Neural cell (in vitro differentiated cells): ENCODE data around the gene LAMP1. TPM values are rescaled to one million over a fixed set of nuclear protein-coding genes. Genes with fewer than 3 reads are reported as not detected.

ENCODE experiments used
- H2AFZ ChIP-seq: fragments of 200-600, 300-800 bp; sonication (generic), shearing (Covaris generic); 2 replicates; pipeline ENCODE4 v1.6.0; 2014; ENCODE audit warnings: low read depth, mild to moderate bottlenecking, antibody characterized with exemption, low read length, moderate library complexity
- H3F3A ChIP-seq: fragments of 200-600 bp; shearing (Covaris generic); 2 replicates; pipeline ENCODE4 v1.6.1; 2016; ENCODE audit warnings: mild to moderate bottlenecking, moderate library complexity, mixed read lengths, antibody characterized with exemption, low read length; ENCODE audit not compliant: insufficient read depth, poor library complexity, severe bottlenecking
- H3K27ac ChIP-seq: fragments of 200-600, 300-800 bp; sonication (generic), shearing (Covaris generic); 2 replicates; pipeline ENCODE4 v1.5.1; 2014; ENCODE audit warnings: mild to moderate bottlenecking, low read length, moderate library complexity
- H3K27me3 ChIP-seq: fragments of 300-800, 200-600 bp; sonication (generic), shearing (Covaris generic); 2 replicates; pipeline ENCODE4 v1.6.0; 2014; ENCODE audit warnings: mild to moderate bottlenecking, low read depth, low read length, moderate library complexity; ENCODE audit not compliant: insufficient read depth
- H3K36me3 ChIP-seq: fragments of 300-800, 200-600 bp; sonication (generic), shearing (Covaris generic); 2 replicates; pipeline ENCODE4 v1.5.1; 2014; ENCODE audit warnings: mild to moderate bottlenecking, antibody characterized with exemption, low read length, moderate library complexity; ENCODE audit not compliant: insufficient read depth
- H3K4me2 ChIP-seq: fragments of 300-800, 200-600 bp; sonication (generic), shearing (Covaris generic); 2 replicates; pipeline ENCODE4 v1.6.0; 2014; ENCODE audit warnings: mild to moderate bottlenecking, low read length
- H3K4me3 ChIP-seq: fragments of 300-800, 200-600 bp; sonication (generic), shearing (Covaris generic); 2 replicates; pipeline ENCODE4 v1.5.1; 2014; ENCODE audit warnings: mild to moderate bottlenecking, low read length, moderate library complexity
- H3K79me2 ChIP-seq: fragments of 200-600 bp; shearing (Covaris generic); replicated peaks from 2 replicates; pipeline ENCODE4 v1.6.0; 2014; ENCODE audit warnings: mild to moderate bottlenecking, low read length, moderate library complexity; ENCODE audit not compliant: insufficient read depth
- H3K9ac ChIP-seq: fragments of 300-800, 200-600 bp; sonication (generic), shearing (Covaris generic); 2 replicates; pipeline ENCODE4 v1.6.1; 2016; ENCODE audit warnings: mild to moderate bottlenecking, low read length, mixed read lengths
- H3K9me2 ChIP-seq: fragments of 200-600 bp; shearing (Covaris generic); 2 replicates; pipeline ENCODE4 v1.6.1; 2016; ENCODE audit warnings: mild to moderate bottlenecking, low read length, mixed read lengths; ENCODE audit not compliant: insufficient read depth
- H3K9me3 ChIP-seq: fragments of 200-600, 300-800 bp; sonication (generic), shearing (Covaris generic); 2 replicates; pipeline ENCODE4 v1.6.1; 2016; ENCODE audit warnings: mild to moderate bottlenecking, mixed run types, low read length, moderate library complexity, mixed read lengths
- H4K20me1 ChIP-seq: fragments of 200-600 bp; shearing (Covaris generic); 2 replicates; pipeline ENCODE4 v1.6.1; 2016; ENCODE audit warnings: mild to moderate bottlenecking, mixed run types; ENCODE audit not compliant: insufficient read depth
- CTCF ChIP-seq: fragments of 450-650 bp; IDR thresholded peaks from 2 replicates; pipeline ENCODE4 v1.5.1; 2014; ENCODE audit warnings: antibody characterized with exemption, mild to moderate bottlenecking, moderate library complexity; ENCODE audit not compliant: poor library complexity, severe bottlenecking
- EP300 ChIP-seq: fragments of 450-650 bp; conservative IDR thresholded peaks from 2 replicates; pipeline ENCODE4 v1.6.1; 2014; ENCODE audit warnings: antibody characterized with exemption, mild to moderate bottlenecking, moderate library complexity; ENCODE audit not compliant: poor library complexity, severe bottlenecking
- EZH2 ChIP-seq: fragments of 200-600, 300-800 bp; shearing (Covaris generic), sonication (generic); IDR thresholded peaks from 2 replicates; pipeline ENCODE4 v1.6.1; 2014; ENCODE audit warnings: antibody characterized with exemption, low read length, borderline replicate concordance, mild to moderate bottlenecking; ENCODE audit not compliant: insufficient read depth, poor library complexity, severe bottlenecking
- MXI1 ChIP-seq: fragments of 450-650 bp; conservative IDR thresholded peaks from 2 replicates; pipeline ENCODE4 v1.6.1; 2014; ENCODE audit warnings: antibody characterized with exemption, mild to moderate bottlenecking; ENCODE audit not compliant: poor library complexity, severe bottlenecking
- POLR2AphosphoS5 ChIP-seq: IDR thresholded peaks from 2 replicates; pipeline ENCODE4 v1.6.1; 2012
- RAD21 ChIP-seq: fragments of 450-650 bp; conservative IDR thresholded peaks from 2 replicates; pipeline ENCODE4 v1.6.1; 2014; ENCODE audit warnings: antibody characterized with exemption, mild to moderate bottlenecking, moderate library complexity
- REST ChIP-seq: IDR thresholded peaks from 2 replicates; pipeline ENCODE4 v1.6.1; 2012; ENCODE audit warnings: borderline replicate concordance
- SMC3 ChIP-seq: fragments of 450-650 bp; conservative IDR thresholded peaks from 2 replicates; pipeline ENCODE4 v1.6.1; 2014; ENCODE audit warnings: antibody characterized with exemption, mild to moderate bottlenecking, moderate library complexity; ENCODE audit not compliant: poor library complexity
- TAF1 ChIP-seq: IDR thresholded peaks from 2 replicates; pipeline ENCODE4 v1.6.1; 2012; ENCODE audit warnings: low read depth
- polyA plus RNA-seq: library from polyadenylated mRNA; depleted of rRNA; stranded (reverse); fragments of >200 nt; gene quantifications from 2 replicates; pipeline ENCODE4 v1.2.3, GENCODE V29; 2014

Gene LAMP1
- polyA plus RNA-seq, 1 donor from 2014 or later = 69.7 TPM

GRCh38 chr13:113369189-113369588, 72.2 kb downstream of the LAMP1 start:
- Histone ChIP-seq H3K9me2 (no peaks in the 10 kb centered on the region), H3K9me3 (no peaks in the 10 kb centered on the region), H3K79me2 (no peaks in the 10 kb centered on the region), H3K4me2 (no peak overlapping the region), H3K36me3 (no peaks in the 10 kb centered on the region), H3F3A (no peaks in the 10 kb centered on the region), H2AFZ (no peak overlapping the region), H3K27me3 (no peaks in the 10 kb centered on the region), H3K9ac (no peak overlapping the region), H4K20me1 (no peaks in the 10 kb centered on the region), H3K4me3 (no peak overlapping the region), H3K27ac (no peak overlapping the region)
- TF ChIP-seq EP300 = no peak
- TF ChIP-seq SMC3 = no peak
- TF ChIP-seq MXI1 = no peak
- no peak for TF ChIP-seq TAF1
- no peak for TF ChIP-seq EZH2
- no peak for TF ChIP-seq RAD21
- no peak for TF ChIP-seq CTCF
- TF ChIP-seq POLR2AphosphoS5 = no peak
- TF ChIP-seq REST = no peak

GRCh38 chr13:113369881-113370280, 72.8 kb downstream of the LAMP1 start:
- no peak overlapping the region for H2AFZ ChIP-seq

More at GRCh38 chr13:113369881-113370280, 72.8 kb downstream of the LAMP1 start:
- no peak overlapping the region for H3K9ac ChIP-seq
- no peak overlapping the region for H3K4me3 ChIP-seq
- no peak overlapping the region for H3K4me2 ChIP-seq
- no peak for TF ChIP-seq POLR2AphosphoS5
- TF ChIP-seq EP300 = no peak
- no peak for TF ChIP-seq RAD21
- no peak for TF ChIP-seq SMC3
- no peak for TF ChIP-seq CTCF
- no peak for TF ChIP-seq TAF1
- TF ChIP-seq MXI1 = no peak
- no peak for TF ChIP-seq REST
- TF ChIP-seq EZH2 = no peak
- H3K27me3 ChIP-seq = no peaks in the 10 kb centered on the region
- no peak overlapping the region for H3K27ac ChIP-seq
- no peaks in the 10 kb centered on the region for H3K36me3 ChIP-seq
- H3K79me2 ChIP-seq = no peaks in the 10 kb centered on the region
- no peaks in the 10 kb centered on the region for H3K9me2 ChIP-seq
- no peaks in the 10 kb centered on the region for H3K9me3 ChIP-seq
- no peaks in the 10 kb centered on the region for H3F3A ChIP-seq
- H4K20me1 ChIP-seq = no peaks in the 10 kb centered on the region
